GM18870 (cell line): ENCODE measurements around the gene RSAD2.

Experiments
- ATAC-seq: cut with Tn5 transposase; IDR thresholded peaks from one replicate; pipeline ENCODE4 v1.9.1; 2021; ENCODE audit warnings: moderate library complexity; ENCODE audit not compliant: unreplicated experiment

Gene RSAD2

DNA sequence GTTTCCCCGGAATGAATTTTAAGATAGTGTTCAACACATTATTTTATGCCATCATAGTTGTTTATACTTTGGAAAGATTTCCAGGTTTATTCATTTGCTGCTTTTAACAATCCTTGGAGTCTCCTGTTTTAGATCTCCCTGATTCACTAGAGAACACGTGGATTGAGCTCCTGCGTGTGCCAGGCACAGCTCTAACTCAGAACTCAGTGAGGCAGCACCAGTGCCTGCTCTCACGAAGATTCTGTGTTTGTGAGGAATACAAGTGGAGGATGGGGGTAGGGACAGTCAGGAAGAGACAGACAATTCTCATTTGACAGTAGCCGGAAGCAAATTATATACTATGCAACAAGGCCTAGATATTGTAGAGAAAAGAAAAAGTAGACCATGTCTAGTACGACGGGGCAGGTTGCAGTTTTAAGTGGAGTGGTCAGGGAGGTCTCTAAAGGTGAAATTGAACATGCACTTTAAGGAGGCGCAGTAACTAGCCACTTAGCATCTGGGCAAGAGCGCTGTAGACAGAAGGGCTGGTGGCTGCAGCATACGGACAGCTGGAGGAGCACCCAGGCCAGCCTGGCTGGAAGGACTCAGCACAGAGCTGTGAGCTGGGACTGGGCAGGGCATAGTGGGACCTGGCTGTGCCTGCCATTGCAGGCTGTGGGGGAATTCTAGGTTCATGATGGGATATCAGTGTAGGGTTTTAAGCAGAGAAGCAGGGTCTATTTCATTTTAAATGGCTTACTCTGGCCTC lies 63.9 kb downstream of the RSAD2 start:
- no peak for ATAC-seq

DNA sequence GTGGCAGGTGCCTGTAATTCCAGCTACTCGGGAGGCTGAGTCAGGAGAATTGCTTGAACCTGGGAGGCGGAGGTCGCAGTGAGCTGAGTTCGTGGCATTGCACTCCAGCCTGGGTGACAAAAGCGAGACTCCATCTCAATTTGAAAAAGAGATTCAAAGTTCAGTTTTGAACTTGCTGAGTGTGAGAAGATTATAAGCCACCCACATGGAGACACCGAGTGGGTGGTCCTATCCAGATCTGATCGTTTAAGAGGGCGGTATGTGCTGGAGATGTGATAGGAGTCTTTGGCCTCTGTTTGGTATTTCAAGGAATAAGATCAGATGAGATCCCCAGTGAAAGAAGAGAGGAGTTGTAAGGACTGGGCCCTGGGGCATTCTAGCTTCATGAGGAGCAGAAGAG lies 65.3 kb downstream of the RSAD2 start:
- ATAC-seq: no peak

DNA sequence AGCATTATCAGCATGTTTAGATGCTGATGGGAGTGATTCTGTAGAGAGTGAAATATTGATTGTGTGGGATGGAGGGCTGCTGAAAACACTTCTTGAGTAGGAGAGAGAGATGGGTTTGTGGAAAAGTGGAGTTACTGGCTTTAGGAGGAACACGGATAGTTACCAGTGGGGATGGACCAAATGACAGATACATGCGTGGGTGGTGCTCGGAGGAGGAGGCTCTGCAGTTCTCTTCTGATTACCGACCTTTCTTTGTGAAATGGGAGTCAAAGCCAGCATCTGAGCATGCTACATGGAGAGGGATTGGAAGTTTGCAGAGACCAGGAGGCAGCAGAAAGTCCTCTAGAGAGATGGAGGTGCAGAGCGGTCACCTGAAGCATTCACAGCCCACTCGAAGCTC lies 65.9 kb downstream of the RSAD2 start:
- ATAC-seq: no peak

DNA sequence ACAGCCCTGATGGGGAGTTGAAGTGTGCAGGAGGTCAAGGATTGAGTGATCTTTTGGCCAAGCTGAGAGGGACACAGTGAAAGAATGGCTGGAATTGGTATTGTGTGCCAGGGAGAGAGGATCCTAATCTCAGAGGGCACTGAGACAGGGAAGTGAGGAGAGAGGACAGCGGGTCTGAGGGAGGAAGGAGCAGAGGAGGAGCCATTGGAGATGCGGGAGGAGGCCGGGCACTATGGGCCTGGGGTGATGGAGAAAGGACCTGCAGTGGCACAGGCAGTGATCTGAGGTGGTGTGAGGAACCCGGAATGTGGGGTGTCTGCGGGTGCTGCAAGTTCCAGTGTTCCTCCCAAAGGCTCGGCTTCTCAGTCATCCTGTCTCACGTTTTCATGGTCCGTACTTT lies 66.4 kb downstream of the RSAD2 start:
- no peak for ATAC-seq

GRCh38 chr2:6944555-6944954 lies 67.0 kb downstream of the RSAD2 start:
- ATAC-seq: no peak

DNA sequence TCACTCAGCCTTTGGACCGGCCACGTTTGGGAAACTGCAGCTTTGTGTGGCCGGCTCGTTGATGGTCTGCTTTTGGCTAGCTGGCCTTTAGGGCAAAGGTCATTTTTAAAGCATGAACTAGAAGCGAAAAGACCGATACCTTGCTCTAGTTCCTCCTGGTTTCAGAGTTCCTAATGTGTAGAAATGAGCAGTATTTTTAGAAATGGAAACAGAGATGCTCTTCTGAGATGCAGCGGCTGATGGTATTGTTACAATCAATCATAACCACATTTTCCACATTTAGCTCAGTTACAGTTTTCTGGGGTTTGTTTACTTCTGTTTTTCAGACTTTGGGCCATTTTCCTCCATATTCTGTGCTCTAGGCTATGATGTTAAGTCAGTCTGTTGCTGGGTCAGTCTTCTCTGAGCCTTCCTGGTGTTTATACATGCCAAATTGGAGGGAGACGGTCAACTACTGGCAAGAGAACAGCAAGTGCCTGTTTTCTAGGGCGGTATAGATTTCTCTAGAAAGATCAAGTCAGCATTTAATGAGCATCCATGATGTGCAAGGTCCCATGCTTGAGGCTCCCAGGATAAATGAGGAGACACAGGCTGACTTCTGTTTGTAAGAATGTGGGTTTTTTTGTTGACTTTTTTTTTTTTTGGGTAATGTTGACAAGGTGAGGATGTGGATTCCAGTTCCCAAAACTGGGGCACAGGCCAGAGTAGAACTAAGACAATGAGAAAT lies 67.7 kb downstream of the RSAD2 start:
- ATAC-seq: peak; percentile 96

DNA sequence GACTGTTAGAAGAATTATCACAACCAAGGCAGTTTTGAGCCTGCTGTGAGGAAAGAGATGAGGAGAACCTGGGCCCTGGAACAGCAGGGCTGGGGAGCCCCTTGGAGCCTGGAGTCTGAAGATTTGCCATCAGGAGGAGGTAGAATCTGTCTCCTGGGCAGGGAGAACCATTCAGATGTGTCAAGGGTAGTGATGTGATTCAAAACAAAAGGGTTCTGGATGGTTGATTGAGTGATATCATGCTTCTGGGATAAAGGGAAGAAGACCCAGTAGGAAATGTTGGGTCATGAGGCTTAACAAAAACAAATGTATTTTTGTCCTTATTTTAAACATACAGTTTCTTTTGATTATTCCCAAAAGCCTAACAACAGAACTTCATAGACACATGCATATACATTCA lies 68.2 kb downstream of the RSAD2 start:
- ATAC-seq: no peak

DNA sequence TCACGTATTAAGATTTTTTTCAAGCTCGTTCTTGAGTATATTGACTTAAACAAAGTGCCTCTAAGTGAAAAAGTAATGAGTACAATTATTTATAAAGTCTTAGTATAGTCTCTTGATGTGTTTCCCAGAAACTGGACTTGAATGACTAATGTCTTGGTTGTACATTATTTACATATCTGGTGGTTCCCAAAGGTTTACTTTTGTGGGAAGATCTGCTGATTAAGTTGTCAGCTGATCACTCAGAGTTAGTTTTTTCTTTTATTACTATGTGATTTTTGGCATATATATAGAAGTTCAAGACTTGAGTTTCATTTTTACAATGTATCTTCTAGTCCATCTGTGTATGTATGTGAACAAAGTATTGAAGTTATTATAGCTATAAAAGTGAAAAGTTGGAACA lies 69.1 kb downstream of the RSAD2 start:
- ATAC-seq: no peak
